Endothelial cell of umbilical vein (primary cell): Measurements from ENCODE around the gene KCNK13. TPM values are rescaled to one million over a fixed set of nuclear protein-coding genes. Genes with fewer than 3 reads are reported as not detected.

Experiments used
- BruUV-seq: library from RNA; stranded (reverse); fragments of 400-500 nt; replicated peaks from 2 replicates; lab custom pipeline; 2021; lab: Mats Ljungman, UMichigan
- CTCF ChIA-PET: fragments of 300-600, 350-600 bp; sonication (Branson Sonifier 250); formaldehyde crosslinking; loops from one replicate; lab custom pipeline; 2021; ENCODE audit warnings: antibody characterized with exemption, inconsistent platforms; lab: Charles Lee
- POLR2A ChIA-PET: fragments of 300-600, 350-600 bp; sonication (Branson Sonifier 250); formaldehyde crosslinking; loops from one replicate; lab custom pipeline; 2021; ENCODE audit warnings: antibody characterized with exemption, inconsistent platforms; lab: Charles Lee
- DNase-seq: peaks from one replicate; pipeline ENCODE4 v3.0.0-alpha.2; 2011; ENCODE audit warnings: low read depth, low spot score
- FAIRE-seq: peaks from 2 replicates; lab custom pipeline; 2011; peaks lifted over from hg19 to GRCh38; lab: Jason Lieb, UNC
- H2AFZ ChIP-seq: 2 replicates; pipeline ENCODE4 v1.6.0; 2012; ENCODE audit warnings: low read depth, low read length, control low read depth, inconsistent platforms
- H3K27ac ChIP-seq: 2 replicates; pipeline ENCODE4 v1.5.1; 2011; ENCODE audit warnings: low read depth, mild to moderate bottlenecking, control low read depth, low read length, moderate library complexity; ENCODE audit not compliant: insufficient read depth
- H3K27me3 ChIP-seq, 2 experiments: 2 replicates each; pipeline versions ENCODE4 v1.6.0 to v1.6.1; 2011; ENCODE audit warnings: low read length in 2 of 2, mixed read lengths in 1 of 2; ENCODE audit not compliant: control insufficient read depth in 2 of 2, insufficient read depth in 2 of 2
- H3K36me3 ChIP-seq, 2 experiments: 2 replicates in 1 of 2; 3 replicates in 1 of 2; pipeline ENCODE4 v1.5.1; 2011; ENCODE audit warnings: low read length in 2 of 2, mild to moderate bottlenecking in 1 of 2, moderate library complexity in 1 of 2; ENCODE audit not compliant: control insufficient read depth in 2 of 2, insufficient read depth in 2 of 2; ENCODE audit errors: extremely low read depth in 1 of 2
- H3K4me1 ChIP-seq: 3 replicates; pipeline ENCODE4 v1.5.1; 2011; ENCODE audit warnings: mild to moderate bottlenecking, low read length; ENCODE audit not compliant: control insufficient read depth, insufficient read depth; ENCODE audit errors: extremely low read depth
- H3K4me2 ChIP-seq: 2 replicates; pipeline ENCODE4 v1.6.1; 2011; ENCODE audit warnings: low read length, control low read depth, mixed read lengths; ENCODE audit not compliant: insufficient read depth
- H3K4me3 ChIP-seq, 3 experiments: fragments of 200-600 bp in 1 of 3; sonication (generic), shearing (Covaris generic) in 1 of 3; replicated peaks in 1 of 3; 2 replicates each; pipeline ENCODE4 v1.5.1; 2011 to 2016; ENCODE audit warnings: control low read depth in 3 of 3, low read length in 3 of 3, mild to moderate bottlenecking in 2 of 3, inconsistent platforms in 1 of 3, low read depth in 1 of 3, moderate library complexity in 1 of 3; ENCODE audit not compliant: insufficient read depth in 1 of 3
- H3K79me2 ChIP-seq: 2 replicates; pipeline ENCODE4 v1.6.0; 2012; ENCODE audit warnings: low read length, inconsistent platforms; ENCODE audit not compliant: control insufficient read depth, insufficient read depth
- H3K9ac ChIP-seq: replicated peaks from 2 replicates; pipeline ENCODE3; 2011; ENCODE audit warnings: low read length, control low read depth; ENCODE audit not compliant: insufficient read depth; ENCODE audit errors: extremely low read depth
- H3K9me1 ChIP-seq: replicated peaks from 3 replicates; pipeline ENCODE4 v1.6.0; 2011; ENCODE audit warnings: mild to moderate bottlenecking, low read length; ENCODE audit not compliant: control insufficient read depth, insufficient read depth; ENCODE audit errors: extremely low read depth
- H3K9me3 ChIP-seq: replicated peaks from 2 replicates; pipeline ENCODE4 v1.5.1; 2012; ENCODE audit warnings: low read length, inconsistent platforms; ENCODE audit not compliant: control insufficient read depth, insufficient read depth
- H4K20me1 ChIP-seq: replicated peaks from 2 replicates; pipeline ENCODE3; 2011; ENCODE audit warnings: mild to moderate bottlenecking, low read length; ENCODE audit not compliant: control insufficient read depth, insufficient read depth; ENCODE audit errors: extremely low read depth
- CTCF ChIP-seq, 2 donors: IDR thresholded peaks; 1 replicate in 1 of 2; 2 replicates in 1 of 2; pipeline ENCODE4 v1.5.1; 2011; ENCODE audit warnings: low read length in 2 of 2, mild to moderate bottlenecking in 2 of 2, moderate library complexity in 2 of 2, control low read depth in 1 of 2, inconsistent platforms in 1 of 2, low read depth in 1 of 2; ENCODE audit not compliant: insufficient read depth in 1 of 2; ENCODE audit errors: extremely low read depth in 1 of 2
- EZH2 ChIP-seq: IDR thresholded peaks from 2 replicates; pipeline ENCODE4 v1.6.1; 2012; ENCODE audit warnings: borderline replicate concordance, low read depth, mild to moderate bottlenecking, moderate library complexity, low read length, inconsistent platforms; ENCODE audit not compliant: severe bottlenecking
- FOS ChIP-seq: IDR thresholded peaks from 2 replicates; pipeline ENCODE4 v1.6.1; 2011; ENCODE audit warnings: mild to moderate bottlenecking, low read length, moderate library complexity, borderline replicate concordance; ENCODE audit not compliant: insufficient read depth
- GATA2 ChIP-seq: IDR thresholded peaks from 2 replicates; pipeline ENCODE4 v1.7.0; 2011; ENCODE audit warnings: low read depth, mild to moderate bottlenecking, moderate library complexity, mixed read lengths, low read length; ENCODE audit not compliant: insufficient read length, insufficient read depth
- JUN ChIP-seq: IDR thresholded peaks from 2 replicates; pipeline ENCODE4 v1.6.1; 2011; ENCODE audit warnings: borderline replicate concordance, low read depth; ENCODE audit not compliant: insufficient read length, insufficient read depth
- MYC ChIP-seq: IDR thresholded peaks from one replicate; pipeline ENCODE4 v1.6.1; 2011; ENCODE audit warnings: mild to moderate bottlenecking, low read depth, low read length
- POLR2A ChIP-seq: IDR thresholded peaks from 2 replicates; pipeline ENCODE4 v1.6.1; 2012; ENCODE audit warnings: low read depth, mild to moderate bottlenecking, control low read depth, low read length
- POLR2AphosphoS5 ChIP-seq: IDR thresholded peaks from 2 replicates; pipeline ENCODE4 v1.6.1; 2012; ENCODE audit warnings: low read depth, mild to moderate bottlenecking, control low read depth, low read length, moderate library complexity; ENCODE audit not compliant: insufficient read depth
- dilution Hi-C: fragments of 300-500 bp; cut with MboI; formaldehyde crosslinking; loops from one replicate; pipeline ENCODE4 v1.15.0; 2019; ENCODE audit warnings: low sequenced_read_pairs; ENCODE audit not compliant: extremely low pct_ligation_motif_present
- intact Hi-C: fragments of 100-400 bp; cut with micrococcal nuclease; formaldehyde crosslinking; loops from one replicate; pipeline ENCODE4 v1.10.0; 2022
- polyA plus RNA-seq, 4 experiments: library from polyadenylated mRNA; depleted of rRNA in 3 of 4; stranded (reverse) in 3 of 4; unstranded in 1 of 4; fragments of >200 nt; gene quantifications; 2 replicates each; pipeline versions ENCODE4 v1.2.1 to v1.2.3, GENCODE V29; 2011 to 2012; ENCODE audit warnings: missing spikeins in 1 of 4
- total RNA-seq: library from RNA; stranded (reverse); gene quantifications from 2 replicates; pipeline ENCODE4 v1.2.3, GENCODE V29; 2021
- TF ChIP-seq, protein P1 (sequence below): IDR thresholded peaks from 2 replicates; pipeline ENCODE4 v1.6.1; 2011; ENCODE audit not compliant: insufficient read depth, insufficient read length

The KCNK13 gene
- total and polyA plus RNA-seq, 2 donors (not counting 3 experiments of a cell fraction or from before 2014, with no cell fraction given) = not detected

DNA sequence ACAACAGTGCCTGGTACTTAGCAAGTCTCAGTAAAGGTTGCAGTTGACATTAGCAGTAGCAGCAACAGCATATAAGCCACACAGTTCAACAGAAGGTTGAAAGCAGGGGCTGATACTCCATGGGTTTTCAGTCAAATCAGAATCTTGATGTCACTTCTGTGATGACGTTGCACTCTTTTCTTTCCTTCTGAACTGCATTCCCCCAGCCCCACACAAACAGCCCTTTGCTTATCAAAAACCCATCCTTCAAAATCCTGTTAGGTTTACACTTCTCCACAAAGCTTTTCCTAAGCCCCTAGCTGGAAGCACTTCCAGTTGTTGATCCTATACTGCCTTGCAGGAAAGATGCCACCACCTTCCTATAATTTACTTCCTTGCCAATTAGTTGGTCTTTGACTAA, 34.0 kb upstream of the KCNK13 start:
- Histone ChIP-seq H3K36me3 (peaks cover 0 to 3% of the 10 kb centered on the region in 2 experiments), H3K27me3 (no peaks in the 10 kb centered on the region), H3K9ac (no peak overlapping the region), H3K9me1 (no peaks in the 10 kb centered on the region), H3K4me3 (no peak overlapping the region), H3K27ac (no peak overlapping the region), H3K4me1 (no peaks in the 10 kb centered on the region), H3K9me3 (no peaks in the 10 kb centered on the region), H4K20me1 (no peaks in the 10 kb centered on the region), H3K79me2 (no peaks in the 10 kb centered on the region), H2AFZ (no peak overlapping the region), H3K4me2 (no peak overlapping the region)
- BruUV-seq = no TSS peak
- FAIRE-seq (no peak), DNase-seq (no peak)
- no peak for TF ChIP-seq JUN
- no peak for TF ChIP-seq CTCF (IDR thresholded peaks at IDR 0.05; ENCODE audit: extremely low read depth in 1 of 2, insufficient read depth in 1 of 2, low read depth in 1 of 2, low read length in 2 of 2)
- no peak for TF ChIP-seq POLR2AphosphoS5
- no peak for TF ChIP-seq EZH2
- no peak for TF ChIP-seq GATA2
- TF ChIP-seq, protein P1, sequence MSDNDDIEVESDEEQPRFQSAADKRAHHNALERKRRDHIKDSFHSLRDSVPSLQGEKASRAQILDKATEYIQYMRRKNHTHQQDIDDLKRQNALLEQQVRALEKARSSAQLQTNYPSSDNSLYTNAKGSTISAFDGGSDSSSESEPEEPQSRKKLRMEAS = no peak
- no peak for TF ChIP-seq POLR2A
- no peak for TF ChIP-seq MYC
- TF ChIP-seq FOS = no peak
- intact Hi-C loops (no loop called here), dilution Hi-C loops (no loop called here)
- POLR2A ChIA-PET = no interaction called here
- CTCF ChIA-PET = interaction anchor here (1.0 kb wide), 1 partner anchor 54 kb away, joined by 4 read pairs; no protein-coding TSS in a partner anchor
